HepG2 (cell line): ENCODE data around the gene SETD1A. TPM values are rescaled to one million over a fixed set of nuclear protein-coding genes. Genes with fewer than 3 reads are reported as not detected.

Source experiments
- AKAP8 ChIP-seq: sonication (generic); formaldehyde crosslinking; IDR thresholded peaks from 2 replicates; pipeline ENCODE4 v1.5.1; 2020; ENCODE audit warnings: mild to moderate bottlenecking, missing genetic modification reagents
- CEBPB ChIP-seq: IDR thresholded peaks from 2 replicates; pipeline ENCODE4 v1.6.1; 2011; ENCODE audit warnings: low read depth, low read length, improper control_type of control experiment, borderline replicate concordance
- FOXJ3 ChIP-seq: sonication (generic); formaldehyde crosslinking; IDR thresholded peaks from 2 replicates; pipeline ENCODE4 v1.4.0; 2020; ENCODE audit warnings: missing genetic modification reagents, mild to moderate bottlenecking, borderline replicate concordance
- HOMEZ ChIP-seq: IDR thresholded peaks from 2 replicates; pipeline ENCODE4 v1.6.1; 2016; ENCODE audit warnings: low read depth
- IRX3 ChIP-seq: sonication (generic); formaldehyde crosslinking; IDR thresholded peaks from 2 replicates; pipeline ENCODE4 v1.8.1; 2023; ENCODE audit warnings: mild to moderate bottlenecking, low read depth, missing genetic modification reagents, borderline replicate concordance
- KDM2A ChIP-seq: sonication (generic); formaldehyde crosslinking; IDR thresholded peaks from 2 replicates; pipeline ENCODE4 v1.4.0; 2020; ENCODE audit warnings: low read depth, missing genetic modification reagents, borderline replicate concordance
- MYPOP ChIP-seq: sonication (generic); formaldehyde crosslinking; IDR thresholded peaks from 2 replicates; pipeline ENCODE4 v1.8.1; 2023; ENCODE audit warnings: mild to moderate bottlenecking, moderate library complexity, missing genetic modification reagents
- SNAPC2 ChIP-seq: sonication (generic); formaldehyde crosslinking; IDR thresholded peaks from 2 replicates; pipeline ENCODE4 v1.8.1; 2022; ENCODE audit warnings: mild to moderate bottlenecking, missing genetic modification reagents
- SP4 ChIP-seq: sonication (generic); formaldehyde crosslinking; IDR thresholded peaks from 2 replicates; pipeline ENCODE4 v1.8.1; 2023; ENCODE audit warnings: mild to moderate bottlenecking, missing genetic modification reagents
- YEATS4 ChIP-seq: sonication (generic); formaldehyde crosslinking; IDR thresholded peaks from 2 replicates; pipeline ENCODE4 v1.4.0; 2020; ENCODE audit warnings: missing genetic modification reagents, borderline replicate concordance
- ZBTB37 ChIP-seq: sonication (generic); formaldehyde crosslinking; IDR thresholded peaks from 2 replicates; pipeline ENCODE4 v1.4.0; 2020; ENCODE audit warnings: mild to moderate bottlenecking, missing genetic modification reagents
- ZBTB8A ChIP-seq: sonication (generic); formaldehyde crosslinking; IDR thresholded peaks from 2 replicates; pipeline ENCODE4 v1.4.0; 2020; ENCODE audit warnings: mild to moderate bottlenecking, low read depth, missing genetic modification reagents, borderline replicate concordance
- ZNF331 ChIP-seq: sonication (generic); formaldehyde crosslinking; IDR thresholded peaks from 2 replicates; pipeline ENCODE4 v1.4.0; 2020; ENCODE audit warnings: missing genetic modification reagents
- ZNF512B ChIP-seq: sonication (generic); formaldehyde crosslinking; IDR thresholded peaks from 2 replicates; pipeline ENCODE4 v1.5.1; 2020; ENCODE audit warnings: missing genetic modification reagents, mild to moderate bottlenecking, borderline replicate concordance
- ZNF572 ChIP-seq: sonication (generic); formaldehyde crosslinking; IDR thresholded peaks from 2 replicates; pipeline ENCODE4 v1.5.1; 2020; ENCODE audit warnings: mild to moderate bottlenecking, missing genetic modification reagents
- ZNF577 ChIP-seq: sonication (generic); formaldehyde crosslinking; IDR thresholded peaks from 2 replicates; pipeline ENCODE4 v1.4.0; 2020; ENCODE audit warnings: mild to moderate bottlenecking, low read depth, missing genetic modification reagents, borderline replicate concordance
- ZNF788 ChIP-seq: sonication (generic); formaldehyde crosslinking; IDR thresholded peaks from 2 replicates; pipeline ENCODE4 v1.5.0; 2020; ENCODE audit warnings: mild to moderate bottlenecking, missing genetic modification reagents, borderline replicate concordance
- polyA plus RNA-seq, 8 experiments: library from polyadenylated mRNA; depleted of rRNA in 3 of 8; stranded (reverse) in 7 of 8; unstranded in 1 of 8; fragments of >200 nt; fragmentation: Illumina TruSeq in 4 of 8; extraction: Trizol in 4 of 8; gene quantifications; 2 replicates each; pipeline versions ENCODE4 v1.2.1 to v1.2.3, GENCODE V29; 2011 to 2016; ENCODE audit warnings: low read depth in 4 of 8, missing spikeins in 1 of 8, mixed read lengths in 1 of 8; ENCODE audit not compliant: insufficient read depth in 1 of 8
- total RNA-seq, 5 experiments: library from RNA; depleted of rRNA; stranded (reverse); fragments of >200 nt; fragmentation: Illumina TruSeq; extraction: Trizol; gene quantifications; 2 replicates each; pipeline ENCODE4 v1.2.3, GENCODE V29; 2016; ENCODE audit warnings: low read depth in 1 of 5
- TF ChIP-seq, protein P1 (sequence below): sonication (generic); formaldehyde crosslinking; conservative IDR thresholded peaks from 2 replicates; pipeline ENCODE4 v1.4.0; 2020; ENCODE audit warnings: missing genetic modification reagents

SETD1A gene
- total and polyA plus RNA-seq, 2 of the 13 experiments (the other 11 are each of a cell fraction or from before 2014, with no cell fraction given): 3.8 to 5.6 TPM

GRCh38 chr16:30949650-30950515 is 7.7 kb upstream of the SETD1A start (continued):
- TF ChIP-seq HOMEZ (CRISPR knock-in tag): peak; percentile 43; the same call in 1 of the 2 replicates
- TF ChIP-seq CEBPB: peak; percentile 52; the same call in 1 of the 2 replicates
- no peak for TF ChIP-seq ZBTB37 (CRISPR knock-in tag)
- TF ChIP-seq AKAP8 (CRISPR knock-in tag): peak; percentile 98
- TF ChIP-seq ZNF512B (CRISPR knock-in tag): 0 out of 2 replicates have a peak, but pooled peaks have one; percentile 0
- no peak for TF ChIP-seq FOXJ3 (CRISPR knock-in tag)
- peak; percentile 31; the same call in 1 of the 2 replicates for TF ChIP-seq ZBTB8A (CRISPR knock-in tag)
- peak; percentile 93 for TF ChIP-seq ZNF331 (CRISPR knock-in tag)
- no peak; the same call in 1 of the 2 replicates for TF ChIP-seq ZNF572
- TF ChIP-seq, protein P1, sequence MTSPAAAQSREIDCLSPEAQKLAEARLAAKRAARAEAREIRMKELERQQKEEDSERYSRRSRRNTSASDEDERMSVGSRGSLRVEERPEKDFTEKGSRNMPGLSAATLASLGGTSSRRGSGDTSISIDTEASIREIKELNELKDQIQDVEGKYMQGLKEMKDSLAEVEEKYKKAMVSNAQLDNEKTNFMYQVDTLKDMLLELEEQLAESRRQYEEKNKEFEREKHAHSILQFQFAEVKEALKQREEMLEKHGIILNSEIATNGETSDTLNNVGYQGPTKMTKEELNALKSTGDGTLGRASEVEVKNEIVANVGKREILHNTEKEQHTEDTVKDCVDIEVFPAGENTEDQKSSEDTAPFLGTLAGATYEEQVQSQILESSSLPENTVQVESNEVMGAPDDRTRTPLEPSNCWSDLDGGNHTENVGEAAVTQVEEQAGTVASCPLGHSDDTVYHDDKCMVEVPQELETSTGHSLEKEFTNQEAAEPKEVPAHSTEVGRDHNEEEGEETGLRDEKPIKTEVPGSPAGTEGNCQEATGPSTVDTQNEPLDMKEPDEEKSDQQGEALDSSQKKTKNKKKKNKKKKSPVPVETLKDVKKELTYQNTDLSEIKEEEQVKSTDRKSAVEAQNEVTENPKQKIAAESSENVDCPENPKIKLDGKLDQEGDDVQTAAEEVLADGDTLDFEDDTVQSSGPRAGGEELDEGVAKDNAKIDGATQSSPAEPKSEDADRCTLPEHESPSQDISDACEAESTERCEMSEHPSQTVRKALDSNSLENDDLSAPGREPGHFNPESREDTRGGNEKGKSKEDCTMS: 0 out of 2 replicates have a peak, but pooled peaks have one; percentile 31
- TF ChIP-seq ZNF577: no peak
- TF ChIP-seq MYPOP (CRISPR knock-in tag): peak; percentile 45; the same call in 1 of the 2 replicates
- TF ChIP-seq IRX3 (CRISPR knock-in tag): no peak
- TF ChIP-seq KDM2A (CRISPR knock-in tag): peak; percentile 98
- TF ChIP-seq SP4 (CRISPR knock-in tag): peak; percentile 83
- TF ChIP-seq SNAPC2: peak; percentile 97; the same call in 1 of the 2 replicates
- peak; percentile 43; the same call in 1 of the 2 replicates for TF ChIP-seq YEATS4 (CRISPR knock-in tag)
- TF ChIP-seq ZNF788 (CRISPR knock-in tag): peak; percentile 98
